CD4-positive, alpha-beta T cell treated with Interleukin-17A for 4 hours (primary cell): Measurements from ENCODE around the gene ZDHHC14.
"Not testable (repeated sequence)": the region's sequence is repeated elsewhere in the genome, so short reads cannot be mapped to it uniquely, and the experiment has no call there.

Experiments
- DNase-seq: peaks from one replicate; pipeline ENCODE4 v3.0.0-alpha.2; 2020; ENCODE audit warnings: mixed read lengths

ZDHHC14 gene

DNA sequence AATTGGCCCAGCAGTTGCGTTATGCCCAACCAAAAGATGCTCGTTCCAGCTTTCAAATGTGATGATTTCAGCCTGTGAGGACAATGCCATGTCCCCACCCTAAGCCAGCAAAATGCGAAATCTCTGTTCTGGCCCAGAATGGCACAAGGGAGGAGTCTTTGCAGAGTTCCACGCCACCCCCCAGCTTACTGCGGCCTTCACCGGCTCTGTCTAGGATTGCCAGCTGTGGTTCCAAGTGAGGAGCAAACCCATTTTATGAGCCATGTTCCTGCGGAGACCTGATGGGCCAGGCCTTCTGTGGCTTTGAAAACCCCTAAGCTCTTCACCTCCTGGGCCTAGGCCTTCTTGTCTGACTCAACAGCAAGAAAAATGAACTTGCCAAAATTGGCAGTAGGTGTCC is 295.3 kb downstream of the ZDHHC14 start:
- DNase-seq: no peak

DNA sequence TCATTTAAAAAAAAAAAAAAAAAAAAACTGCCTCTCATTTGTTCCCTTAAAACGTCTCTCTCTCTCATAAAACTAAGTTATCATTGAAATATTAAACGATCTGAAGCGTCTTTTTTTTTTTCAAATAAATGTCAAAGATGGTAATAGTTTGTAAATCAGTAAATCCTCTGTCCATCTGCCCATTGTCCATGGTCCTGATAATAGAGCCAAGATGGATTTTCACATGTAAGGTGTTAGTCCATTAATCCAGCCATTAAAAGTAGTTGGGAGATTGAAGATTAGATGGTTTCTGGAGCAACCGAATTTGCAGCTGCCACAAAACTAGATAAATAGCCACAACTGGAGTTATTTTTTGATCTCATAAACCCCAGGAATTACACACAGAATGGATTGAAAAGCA is 296.2 kb downstream of the ZDHHC14 start:
- no peak for DNase-seq

GRCh38 chr6:157679605-157680580 is 298.9 kb downstream of the ZDHHC14 start:
- no peak for DNase-seq

DNA sequence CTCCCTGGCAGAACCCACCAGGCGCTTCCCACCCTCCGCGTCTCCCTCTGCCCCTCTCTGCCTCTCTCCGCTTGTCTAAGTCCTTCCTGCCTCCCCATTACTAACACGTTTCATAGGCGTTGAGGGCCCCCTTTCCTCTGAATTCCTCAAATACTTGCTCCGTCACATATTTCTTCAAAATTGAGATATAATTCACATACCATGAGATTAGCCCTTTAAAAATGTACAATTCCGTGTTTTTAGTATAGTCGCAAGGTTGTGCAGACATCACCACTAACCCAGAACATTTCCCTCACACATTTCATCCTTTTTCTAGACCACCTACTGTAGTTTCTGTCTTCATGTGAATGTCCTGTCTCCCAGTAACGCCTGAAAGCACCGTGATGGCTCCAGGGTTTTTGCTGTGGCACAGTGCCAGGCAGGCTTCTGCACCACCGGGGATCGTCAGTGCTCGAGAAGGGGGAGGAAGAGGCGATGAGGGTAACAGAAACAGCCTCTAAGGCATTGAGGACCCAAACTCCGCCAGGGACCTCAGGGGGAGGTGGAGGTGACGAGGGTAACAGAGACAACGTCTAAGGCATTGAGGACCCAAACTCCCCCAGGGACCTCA is 300.2 kb downstream of the ZDHHC14 start:
- no peak for DNase-seq

DNA sequence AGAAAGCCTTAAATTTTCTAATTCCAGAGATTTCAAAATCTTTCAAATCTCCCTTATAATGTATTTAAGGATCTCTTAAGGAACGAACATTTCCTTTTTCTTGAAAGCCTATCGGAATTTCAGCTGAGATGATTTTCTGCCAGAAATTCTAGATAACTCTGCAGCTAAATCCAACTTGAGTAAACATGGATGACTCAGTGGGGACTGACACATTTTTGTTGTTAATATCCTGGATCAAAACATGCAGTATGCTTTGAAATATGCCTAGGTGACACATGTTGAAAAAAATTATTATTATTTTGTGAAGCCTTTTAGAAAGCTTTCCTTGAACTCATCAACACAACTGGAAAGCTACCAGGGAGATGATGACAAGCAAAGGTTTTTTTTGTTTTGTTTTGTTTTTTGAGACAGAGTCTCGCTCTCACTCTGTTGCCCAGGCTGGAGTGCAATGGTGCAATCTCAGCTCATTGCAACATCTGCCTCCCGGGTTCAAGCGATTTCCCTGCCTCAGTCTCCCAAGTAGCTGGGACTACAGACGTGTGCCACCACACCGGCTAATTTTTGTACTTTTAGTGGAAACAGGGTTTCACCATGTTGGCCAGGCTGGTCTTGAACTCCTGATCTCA is 302.0 kb downstream of the ZDHHC14 start:
- no peak for DNase-seq

DNA sequence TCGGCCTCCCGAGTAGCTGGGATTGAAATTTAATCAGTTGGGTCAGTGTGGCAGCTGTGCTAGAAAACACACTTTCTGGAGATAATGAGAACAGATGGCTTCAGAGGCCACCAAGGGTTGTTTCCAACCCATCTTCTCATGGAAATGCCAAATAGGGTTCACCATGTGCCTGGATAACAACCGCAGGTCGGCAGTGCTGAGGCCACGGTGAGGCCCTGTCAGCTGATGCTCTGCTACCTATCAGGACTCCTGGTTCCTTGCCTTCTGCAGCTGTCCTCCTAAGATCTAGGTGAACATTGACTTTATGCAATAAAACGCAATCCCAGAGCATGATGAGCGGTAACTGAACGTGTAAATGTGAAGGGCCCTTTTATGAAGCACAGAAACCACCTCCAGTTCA is 302.7 kb downstream of the ZDHHC14 start:
- no peak for DNase-seq

GRCh38 chr6:157684620-157685299 is 303.8 kb downstream of the ZDHHC14 start:
- no peak for DNase-seq

DNA sequence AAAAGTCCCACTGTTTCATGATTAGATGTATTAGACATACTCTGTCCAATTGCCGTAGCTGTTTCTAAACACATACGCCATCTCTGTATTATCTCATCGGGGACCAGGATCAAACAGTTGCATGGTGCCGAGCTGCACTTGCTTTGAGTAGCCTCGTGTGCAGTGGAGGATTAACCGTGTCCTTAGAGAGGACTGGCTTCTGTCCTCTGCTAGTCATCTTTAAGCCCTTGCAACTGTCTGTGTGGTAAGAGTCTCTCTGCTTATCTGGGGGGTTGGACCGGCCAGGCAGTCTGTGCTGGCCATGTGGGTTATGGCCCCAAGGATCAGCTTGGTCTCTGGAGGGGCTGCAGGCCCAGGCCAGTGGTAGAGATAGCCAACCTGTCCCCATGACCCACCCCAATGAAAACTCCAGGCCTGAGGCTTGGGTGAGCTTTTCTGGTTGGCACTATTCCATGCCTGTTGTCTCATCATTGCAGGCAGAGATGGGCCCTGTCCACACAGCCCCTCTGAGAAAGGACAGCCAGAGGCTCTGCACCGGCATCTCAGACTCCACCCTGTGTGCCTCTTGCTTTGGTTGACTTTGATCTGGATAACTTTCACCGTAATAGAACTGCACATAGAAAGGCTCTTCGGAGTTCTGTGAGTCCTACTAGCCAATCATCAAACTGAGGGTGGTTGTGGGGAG is 304.7 kb downstream of the ZDHHC14 start:
- no peak for DNase-seq

DNA sequence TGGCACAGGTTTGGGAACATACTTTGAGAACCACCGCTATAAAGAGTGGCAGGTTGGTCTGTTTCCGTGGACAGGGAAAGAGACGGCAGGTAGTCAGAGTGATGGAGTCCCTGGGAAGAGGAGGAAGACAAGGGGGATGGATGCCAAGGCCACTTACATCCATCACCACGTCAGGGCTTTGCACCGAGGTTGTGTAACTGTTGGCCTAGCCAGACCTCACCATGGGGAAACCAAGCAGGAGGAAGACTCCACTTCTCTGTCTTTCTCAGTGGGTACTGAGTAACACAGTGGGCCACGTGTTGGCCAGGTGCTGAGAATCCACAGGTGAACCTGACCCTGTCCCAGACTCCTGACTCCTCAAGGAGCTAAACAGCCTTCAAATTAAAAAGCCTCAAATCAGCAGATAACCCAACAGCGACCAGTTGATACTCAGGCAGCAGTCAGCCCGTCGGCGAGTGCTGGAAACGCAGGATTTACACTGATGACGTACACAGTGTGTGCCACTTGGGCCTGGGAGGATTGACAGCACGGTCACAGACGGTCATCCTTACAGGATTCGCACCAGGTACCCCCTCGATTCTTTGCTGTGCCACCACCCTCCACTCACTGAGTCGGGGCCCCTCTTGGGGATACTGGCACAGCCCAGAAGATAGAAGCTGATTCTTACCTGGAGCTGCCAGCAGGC is 307.4 kb downstream of the ZDHHC14 start:
- DNase-seq: no peak

GRCh38 chr6:157688960-157689599 is 308.1 kb downstream of the ZDHHC14 start:
- no peak for DNase-seq

DNA sequence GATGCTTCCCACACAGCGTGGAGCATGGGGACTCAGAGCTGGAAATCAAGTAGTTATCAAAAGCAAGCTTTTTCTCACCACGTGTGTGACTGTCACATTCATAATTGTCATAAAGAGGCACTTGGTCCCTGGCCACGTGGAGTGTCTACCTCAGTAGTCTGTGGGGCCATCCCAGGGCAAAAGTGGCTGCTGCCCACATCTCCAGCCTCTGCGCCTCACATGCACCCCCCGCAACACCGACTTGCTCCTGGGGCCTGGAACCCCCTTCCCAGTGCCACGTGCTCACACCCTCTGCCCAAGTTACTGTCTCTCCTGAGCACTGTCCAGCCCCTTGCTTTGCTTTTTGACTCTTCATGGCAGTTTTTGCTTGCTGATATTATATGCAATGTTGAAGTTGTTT is 308.9 kb downstream of the ZDHHC14 start:
- no peak for DNase-seq

DNA sequence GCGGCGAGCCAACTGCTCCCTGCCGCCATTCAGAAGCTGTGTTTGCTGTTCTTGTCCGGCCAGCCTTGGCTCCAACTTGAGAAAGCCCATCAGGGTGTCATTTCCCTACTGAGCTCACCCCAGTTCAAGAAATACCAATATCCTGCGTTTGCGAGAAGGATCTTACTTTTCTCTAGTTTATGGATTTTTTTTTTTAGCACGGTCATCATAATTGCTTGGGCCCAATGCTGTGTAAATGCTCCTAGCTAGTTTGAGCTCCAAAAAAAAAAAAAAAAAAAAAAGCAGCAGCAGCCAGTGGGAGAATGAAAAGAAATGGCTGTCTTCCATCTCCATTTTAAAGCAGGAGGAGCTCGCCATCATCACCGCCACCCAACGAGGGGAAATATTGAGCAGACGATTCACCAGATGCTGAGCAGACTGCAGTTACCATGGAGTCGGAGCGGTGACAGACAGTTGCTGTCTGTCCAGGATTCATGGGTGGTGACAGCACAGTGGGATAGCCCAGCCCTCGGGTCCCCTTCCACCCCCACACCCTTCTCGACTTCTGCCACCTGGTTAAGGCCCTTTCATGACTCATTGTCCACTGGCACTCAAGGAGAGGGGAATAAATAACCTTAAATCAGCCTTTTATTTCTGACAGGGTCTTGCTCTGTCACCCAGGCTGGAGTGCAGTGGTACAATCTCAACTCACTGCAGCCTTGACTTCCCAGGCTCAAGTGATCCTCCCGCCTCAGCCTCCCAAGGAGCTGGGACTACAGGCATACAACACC is 309.6 kb downstream of the ZDHHC14 start:
- DNase-seq: no peak

GRCh38 chr6:157691621-157692020 is 310.6 kb downstream of the ZDHHC14 start:
- not testable (repeated sequence) for DNase-seq

DNA sequence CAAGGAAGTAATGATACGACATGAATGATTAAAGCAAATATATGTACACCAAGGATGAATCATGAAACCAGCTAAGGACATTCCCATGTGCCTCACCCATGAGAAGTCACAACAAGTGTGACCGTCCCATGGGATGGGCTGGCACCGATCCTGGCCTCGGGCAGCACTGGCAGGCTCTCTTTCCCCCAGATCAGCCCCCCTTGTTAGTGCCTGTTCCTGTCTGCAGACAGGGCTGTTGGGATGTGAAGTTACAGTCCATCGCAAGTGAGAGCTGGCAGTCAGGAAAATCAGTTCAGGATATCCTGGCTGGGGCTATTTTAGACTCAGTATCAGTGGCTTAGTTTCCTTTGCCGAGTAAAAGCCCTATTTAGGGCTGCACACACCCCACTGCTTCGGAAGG is 312.9 kb downstream of the ZDHHC14 start:
- DNase-seq: no peak

DNA sequence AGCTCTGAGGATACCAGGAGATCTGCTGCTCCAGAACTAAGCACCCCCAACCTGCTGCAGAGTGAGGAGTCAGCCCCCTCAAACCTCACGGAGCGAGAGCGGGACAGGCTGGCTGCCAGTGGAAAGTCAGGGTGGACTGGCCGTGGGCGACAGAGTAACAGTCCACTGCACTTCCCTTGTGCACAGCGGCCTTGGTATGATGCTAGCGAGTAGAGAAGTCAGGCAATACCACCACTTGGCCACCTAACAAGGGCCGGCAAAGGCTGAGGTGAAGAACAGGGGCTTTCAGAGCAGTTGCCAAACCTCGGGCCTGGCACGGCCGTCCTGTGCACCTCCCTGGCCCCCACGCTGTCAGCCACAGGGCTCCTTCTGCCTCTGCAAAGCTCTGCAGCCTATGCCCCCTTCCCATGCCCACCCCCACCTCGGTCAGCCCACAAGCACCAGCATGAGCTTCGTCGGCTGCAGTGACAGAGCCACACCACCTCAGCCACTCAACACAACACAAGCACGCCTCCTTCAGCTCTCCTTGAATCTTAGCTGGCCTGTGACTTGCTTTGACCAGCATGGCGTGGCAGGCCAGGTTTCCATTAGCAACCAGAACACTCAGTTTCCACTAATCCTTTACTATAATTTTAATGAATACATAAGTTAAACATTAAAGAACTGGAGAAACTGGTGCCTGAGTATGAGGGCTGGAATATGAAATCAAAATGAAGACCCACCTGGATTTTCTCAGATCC is 314.5 kb downstream of the ZDHHC14 start:
- DNase-seq: no peak

DNA sequence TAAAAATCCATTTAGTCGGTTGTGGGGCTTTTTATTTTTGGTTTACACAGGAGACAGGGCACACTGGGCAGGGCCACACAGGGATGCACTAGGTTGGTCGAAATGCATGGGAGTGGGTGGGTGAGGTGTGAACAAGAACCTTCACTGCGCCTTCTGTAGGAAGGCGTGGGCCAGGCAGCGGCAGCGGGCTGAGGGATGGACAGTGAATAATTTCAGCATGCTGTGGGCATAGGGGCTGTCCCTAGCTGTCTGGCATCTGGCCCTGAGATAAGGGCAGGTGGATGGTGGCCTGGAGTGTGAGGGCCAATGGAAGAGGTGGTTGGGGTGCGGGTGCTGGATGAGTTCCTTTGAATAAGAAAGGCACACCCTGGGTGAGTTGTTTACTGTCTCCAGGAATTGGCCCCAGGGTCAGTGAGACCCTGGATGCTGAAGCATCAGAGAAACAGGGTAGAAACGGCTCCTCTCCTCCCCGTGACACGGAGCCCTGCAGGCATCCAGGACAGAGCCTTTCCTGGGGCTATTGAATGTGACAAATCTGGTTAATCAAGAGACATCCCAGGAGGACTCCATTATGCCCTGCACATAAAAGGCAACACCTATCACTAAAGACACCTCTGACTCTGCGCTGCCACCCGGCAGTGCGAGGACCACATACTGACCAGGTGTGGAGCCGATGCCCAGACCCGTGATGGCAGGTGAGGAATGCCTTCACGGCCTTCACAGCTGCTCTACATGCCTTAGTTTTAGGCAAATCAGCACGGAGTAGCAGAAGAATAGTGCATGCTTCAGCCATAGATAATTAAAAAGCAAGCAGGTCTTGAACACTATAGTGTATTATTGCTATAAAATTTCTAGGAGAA is 319.0 kb downstream of the ZDHHC14 start:
- no peak for DNase-seq

GRCh38 chr6:157706351-157706750 is 325.4 kb downstream of the ZDHHC14 start:
- DNase-seq: not testable (repeated sequence)

- DNase-seq: no peak
These were observed 325.9 kb downstream of the ZDHHC14 start for GRCh38 chr6:157706883-157707282.

- no peak for DNase-seq
These were observed 326.6 kb downstream of the ZDHHC14 start for GRCh38 chr6:157707576-157707975.
